GM18499 (cell line): ENCODE results near the gene SRGAP3.

Experiments used
- ATAC-seq: cut with Tn5 transposase; IDR thresholded peaks from one replicate; pipeline ENCODE4 v1.9.1; 2021; ENCODE audit warnings: moderate number of reproducible peaks; ENCODE audit not compliant: insufficient read depth, unreplicated experiment

The SRGAP3 gene

GRCh38 chr3:9254764-9255163, 5.3 kb upstream of the SRGAP3 start:
- no peak for ATAC-seq

GRCh38 chr3:9253327-9253726, 3.9 kb upstream of the SRGAP3 start:
- ATAC-seq, result no peak

- no peak for ATAC-seq
These were observed 1.8 kb upstream of the SRGAP3 start for GRCh38 chr3:9251055-9251786.

GRCh38 chr3:9250236-9250635, 790 bp upstream of the SRGAP3 start:
- no peak for ATAC-seq

- ATAC-seq, result no peak
These were observed 749 bp downstream of the SRGAP3 start for GRCh38 chr3:9248522-9249271.

GRCh38 chr3:9247941-9248521, 1.4 kb downstream of the SRGAP3 start:
- no peak for ATAC-seq

GRCh38 chr3:9247361-9247940, 2.0 kb downstream of the SRGAP3 start:
- ATAC-seq, result no peak

- no peak for ATAC-seq
These were observed 3.3 kb downstream of the SRGAP3 start for GRCh38 chr3:9246189-9246588.

- no peak for ATAC-seq
These were observed 4.8 kb downstream of the SRGAP3 start for GRCh38 chr3:9244495-9245183.

- ATAC-seq, result no peak
These were observed 7.5 kb downstream of the SRGAP3 start for GRCh38 chr3:9241956-9242355.

- ATAC-seq, result no peak
These were observed 9.8 kb downstream of the SRGAP3 start for GRCh38 chr3:9239680-9240079.

- no peak for ATAC-seq
These were observed 10.6 kb downstream of the SRGAP3 start for GRCh38 chr3:9238721-9239295.

- no peak for ATAC-seq
These were observed 11.2 kb downstream of the SRGAP3 start for GRCh38 chr3:9238276-9238675.

- ATAC-seq, result no peak
These were observed 15.4 kb downstream of the SRGAP3 start for GRCh38 chr3:9233814-9234600.

GRCh38 chr3:9233101-9233500, 16.3 kb downstream of the SRGAP3 start:
- no peak for ATAC-seq

GRCh38 chr3:9231937-9232336, 17.5 kb downstream of the SRGAP3 start:
- no peak for ATAC-seq

GRCh38 chr3:9231471-9231870, 18.0 kb downstream of the SRGAP3 start:
- no peak for ATAC-seq

GRCh38 chr3:9231006-9231405, 18.4 kb downstream of the SRGAP3 start:
- ATAC-seq, result no peak

- no peak for ATAC-seq
These were observed 18.9 kb downstream of the SRGAP3 start for GRCh38 chr3:9230596-9230995.
